Measurements from ENCODE around the gene TAGLN. TPM values are rescaled to one million over a fixed set of nuclear protein-coding genes. Genes with fewer than 3 reads are reported as not detected.

The TAGLN gene
- total RNA-seq, 1 experiment from 2014 or later: 11.0 TPM

- CTCF ChIA-PET: interaction anchor here (0.6 kb wide), 1 partner anchor 34 kb away, joined by 3 read pairs; no protein-coding TSS in a partner anchor
- Histone ChIP-seq H4K20me1 (ENCODE audit: insufficient read depth) (peaks cover 60% of the 10 kb centered on the region), H3K27me3 (ENCODE audit: insufficient read depth, low read depth) (no peaks in the 10 kb centered on the region), H3K79me2 (ENCODE audit: low read depth) (0 out of 2 replicates have a peak, but pooled peaks cover 4% of the 10 kb centered on the region), H3K4me3 (no peak overlapping the region), H3K4me2 (no peak overlapping the region), H3F3A (ENCODE audit: insufficient read depth, low read depth) (peaks cover 22% of the 10 kb centered on the region; the same call in 1 of the 2 replicates), H3K4me1 (replicated peaks; ENCODE audit: insufficient read depth) (no peaks in the 10 kb centered on the region), H3K36me3 (ENCODE audit: low read depth) (peaks cover 76% of the 10 kb centered on the region), H3K9me2 (ENCODE audit: insufficient read depth) (no peaks in the 10 kb centered on the region), H2AFZ (no peak overlapping the region), H3K9me3 (ENCODE audit: insufficient read depth, low read depth) (no peaks in the 10 kb centered on the region), H3K27ac (no peak overlapping the region)
- intact Hi-C loops (cut with micrococcal nuclease; ENCODE audit: unreplicated experiment): no loop called here
- POLR2A ChIA-PET (ENCODE audit: unreplicated experiment): no interaction called here
- no TSS peak for BruUV-seq (replicated peaks)
- DNase-seq: no peak
- TF ChIP-seq CTCF (conservative IDR thresholded peaks at IDR 0.05): no peak
- TF ChIP-seq EZH2 (IDR thresholded peaks at IDR 0.05; ENCODE audit: low read depth): no peak
Observed at GRCh38 chr11:117166491-117166890, 32.7 kb upstream of the TAGLN start.

GRCh38 chr11:117169736-117170135, 29.4 kb upstream of the TAGLN start:
- Histone ChIP-seq H3K36me3 (ENCODE audit: low read depth) (peaks cover 48% of the 10 kb centered on the region), H2AFZ (no peak overlapping the region), H3F3A (ENCODE audit: insufficient read depth, low read depth) (peaks cover 30% of the 10 kb centered on the region; the same call in 1 of the 2 replicates), H3K27me3 (ENCODE audit: insufficient read depth, low read depth) (no peaks in the 10 kb centered on the region), H3K27ac (no peak overlapping the region), H3K4me2 (no peak overlapping the region), H3K4me3 (no peak overlapping the region), H3K4me1 (replicated peaks; ENCODE audit: insufficient read depth) (no peaks in the 10 kb centered on the region), H3K9me2 (ENCODE audit: insufficient read depth) (no peaks in the 10 kb centered on the region), H3K9me3 (ENCODE audit: insufficient read depth, low read depth) (no peaks in the 10 kb centered on the region), H3K79me2 (ENCODE audit: low read depth) (0 out of 2 replicates have a peak, but pooled peaks cover 4% of the 10 kb centered on the region), H4K20me1 (ENCODE audit: insufficient read depth) (peaks cover 38% of the 10 kb centered on the region)
- POLR2A ChIA-PET (ENCODE audit: unreplicated experiment): no interaction called here
- DNase-seq: no peak
- CTCF ChIA-PET: interaction anchor here (0.6 kb wide), 1 partner anchor 20 kb away, joined by 5 read pairs; no protein-coding TSS in a partner anchor
- BruUV-seq (replicated peaks): no TSS peak
- intact Hi-C loops (cut with micrococcal nuclease; ENCODE audit: unreplicated experiment): no loop called here
- no peak for TF ChIP-seq EZH2 (IDR thresholded peaks at IDR 0.05; ENCODE audit: low read depth)
- no peak for TF ChIP-seq CTCF (conservative IDR thresholded peaks at IDR 0.05)

- POLR2A ChIA-PET (ENCODE audit: unreplicated experiment): no interaction called here
Observed at GRCh38 chr11:117170210-117170609, 29.0 kb upstream of the TAGLN start.

More at GRCh38 chr11:117170210-117170609, 29.0 kb upstream of the TAGLN start:
- intact Hi-C loops (cut with micrococcal nuclease; ENCODE audit: unreplicated experiment): no loop called here
- H3K27ac ChIP-seq: no peak overlapping the region
- H3K4me2 ChIP-seq: no peak overlapping the region
- H3K79me2 ChIP-seq (ENCODE audit: low read depth): 0 out of 2 replicates have a peak, but pooled peaks cover 4% of the 10 kb centered on the region
- no peak for DNase-seq
- peaks cover 46% of the 10 kb centered on the region for H3K36me3 ChIP-seq (ENCODE audit: low read depth)
- H3K27me3 ChIP-seq (ENCODE audit: insufficient read depth, low read depth): no peaks in the 10 kb centered on the region
- H3K9me2 ChIP-seq (ENCODE audit: insufficient read depth): no peaks in the 10 kb centered on the region
- CTCF ChIA-PET: interaction anchor here (0.6 kb wide), 1 partner anchor 21 kb away, joined by 5 read pairs; no protein-coding TSS in a partner anchor
- BruUV-seq (replicated peaks): no TSS peak
- TF ChIP-seq CTCF (conservative IDR thresholded peaks at IDR 0.05) (no peak), EZH2 (IDR thresholded peaks at IDR 0.05; ENCODE audit: low read depth) (no peak)
- no peaks in the 10 kb centered on the region for H3K9me3 ChIP-seq (ENCODE audit: insufficient read depth, low read depth)
- peaks cover 36% of the 10 kb centered on the region for H4K20me1 ChIP-seq (ENCODE audit: insufficient read depth)
- H3K4me1 ChIP-seq (replicated peaks; ENCODE audit: insufficient read depth): no peaks in the 10 kb centered on the region
- H2AFZ ChIP-seq: no peak overlapping the region
- H3F3A ChIP-seq (ENCODE audit: insufficient read depth, low read depth): peaks cover 30% of the 10 kb centered on the region; the same call in 1 of the 2 replicates
- H3K4me3 ChIP-seq: no peak overlapping the region
